ENCODE data around the gene NEK9. TPM values are rescaled to one million over a fixed set of nuclear protein-coding genes. Genes with fewer than 3 reads are reported as not detected.
A peak's percentile ranks its signal among the peaks of the same experiment; 100 is the strongest.

Gene NEK9
- total RNA-seq, 4 donors from 2014 or later, result 22.2 to 58.3 (median 34.3) TPM

DNA sequence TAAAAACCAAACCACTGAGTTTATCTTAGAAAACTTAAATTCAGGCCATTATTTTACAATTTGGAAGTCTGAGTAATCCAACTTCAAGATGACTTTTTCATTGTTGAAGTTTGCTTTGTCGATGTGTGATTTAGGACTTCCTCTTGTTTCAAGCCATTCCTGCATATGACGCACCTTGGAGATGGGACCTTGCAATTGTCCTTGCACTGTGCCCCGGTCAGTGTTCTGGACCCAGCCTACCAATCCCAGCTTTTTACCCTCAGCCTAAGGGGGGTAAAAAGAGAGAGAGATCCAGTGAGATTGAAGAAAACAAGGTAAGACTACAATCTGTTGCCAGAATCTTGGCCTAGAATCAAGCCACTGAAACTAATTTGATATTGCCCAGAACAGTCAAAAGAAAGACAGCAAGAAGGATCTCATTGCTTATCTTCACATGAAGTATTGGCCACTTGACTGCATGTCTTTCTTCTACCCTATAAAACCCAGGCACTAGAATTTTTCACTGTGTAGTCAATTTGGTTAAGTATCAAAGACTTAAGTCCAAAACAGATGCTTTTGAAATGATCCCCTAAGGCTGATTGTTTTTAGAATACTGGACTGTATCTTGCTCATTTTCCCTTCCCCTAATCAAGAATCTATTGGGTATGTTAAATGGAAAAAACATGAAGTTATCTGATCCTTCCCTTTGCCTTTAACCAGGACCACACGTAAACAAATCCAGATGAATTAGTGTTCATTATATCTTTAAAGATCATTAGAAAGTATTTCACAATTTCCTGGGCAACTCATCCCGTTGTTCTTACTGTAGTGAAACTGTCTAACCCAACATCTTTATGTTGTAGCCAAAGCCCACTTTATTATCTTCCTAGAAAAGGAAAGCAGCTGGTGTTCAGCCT lies 73.2 kb downstream of the NEK9 start:
- Histone ChIP-seq H3K4me3 (no peak overlapping the region), H3K36me3 (no peaks in the 10 kb centered on the region), H3K9me3 (no peaks in the 10 kb centered on the region), H3K27me3 (no peaks in the 10 kb centered on the region), H3K27ac (peak overlapping the region; percentile 25), H3K4me1 (peaks cover 39% of the 10 kb centered on the region)
- TF ChIP-seq POLR2AphosphoS5 (IDR thresholded peaks at IDR 0.05) (no peak), POLR2A (IDR thresholded peaks at IDR 0.05) (no peak), EP300 (IDR thresholded peaks at IDR 0.05) (no peak)
- TF ChIP-seq, protein P1, sequence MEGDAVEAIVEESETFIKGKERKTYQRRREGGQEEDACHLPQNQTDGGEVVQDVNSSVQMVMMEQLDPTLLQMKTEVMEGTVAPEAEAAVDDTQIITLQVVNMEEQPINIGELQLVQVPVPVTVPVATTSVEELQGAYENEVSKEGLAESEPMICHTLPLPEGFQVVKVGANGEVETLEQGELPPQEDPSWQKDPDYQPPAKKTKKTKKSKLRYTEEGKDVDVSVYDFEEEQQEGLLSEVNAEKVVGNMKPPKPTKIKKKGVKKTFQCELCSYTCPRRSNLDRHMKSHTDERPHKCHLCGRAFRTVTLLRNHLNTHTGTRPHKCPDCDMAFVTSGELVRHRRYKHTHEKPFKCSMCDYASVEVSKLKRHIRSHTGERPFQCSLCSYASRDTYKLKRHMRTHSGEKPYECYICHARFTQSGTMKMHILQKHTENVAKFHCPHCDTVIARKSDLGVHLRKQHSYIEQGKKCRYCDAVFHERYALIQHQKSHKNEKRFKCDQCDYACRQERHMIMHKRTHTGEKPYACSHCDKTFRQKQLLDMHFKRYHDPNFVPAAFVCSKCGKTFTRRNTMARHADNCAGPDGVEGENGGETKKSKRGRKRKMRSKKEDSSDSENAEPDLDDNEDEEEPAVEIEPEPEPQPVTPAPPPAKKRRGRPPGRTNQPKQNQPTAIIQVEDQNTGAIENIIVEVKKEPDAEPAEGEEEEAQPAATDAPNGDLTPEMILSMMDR (IDR thresholded peaks at IDR 0.05), result no peak
- DNase-seq (ENCODE audit: low spot score in 2 of 2), result no peak
- 60% methylated on average over 5 of the region's 5 CpGs for WGBS

DNA sequence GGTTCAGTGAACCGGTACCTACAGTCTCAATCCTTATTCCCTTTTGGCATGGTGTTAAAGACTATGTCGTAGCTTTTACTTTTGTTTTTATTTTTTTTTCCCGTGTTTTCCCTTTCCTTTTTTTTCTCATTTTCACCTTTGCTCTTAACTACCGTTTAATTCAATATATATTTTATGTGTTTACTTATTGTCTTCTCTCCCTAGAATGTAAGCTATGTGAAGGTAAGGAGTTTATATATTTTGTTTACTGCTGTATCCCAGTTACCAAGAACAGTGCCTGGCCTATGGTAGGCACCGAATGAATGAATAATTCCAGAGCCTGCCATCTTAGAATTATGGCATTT lies 75.3 kb downstream of the NEK9 start:
- Histone ChIP-seq H3K4me3 (peak overlapping the region; percentile 71), H3K27me3 (no peaks in the 10 kb centered on the region), H3K9me3 (no peaks in the 10 kb centered on the region), H3K27ac (peak overlapping the region; percentile 95), H3K4me1 (peaks cover 49% of the 10 kb centered on the region), H3K36me3 (no peaks in the 10 kb centered on the region)
- WGBS, result 32% methylated on average over 5 of the region's 5 CpGs
- TF ChIP-seq, protein P1 (IDR thresholded peaks at IDR 0.05), result no peak
- TF ChIP-seq POLR2A (IDR thresholded peaks at IDR 0.05), result no peak
- TF ChIP-seq EP300 (IDR thresholded peaks at IDR 0.05), result no peak
- TF ChIP-seq POLR2AphosphoS5 (IDR thresholded peaks at IDR 0.05), result no peak
- DNase-seq (ENCODE audit: low spot score in 2 of 2), result no peak

DNA sequence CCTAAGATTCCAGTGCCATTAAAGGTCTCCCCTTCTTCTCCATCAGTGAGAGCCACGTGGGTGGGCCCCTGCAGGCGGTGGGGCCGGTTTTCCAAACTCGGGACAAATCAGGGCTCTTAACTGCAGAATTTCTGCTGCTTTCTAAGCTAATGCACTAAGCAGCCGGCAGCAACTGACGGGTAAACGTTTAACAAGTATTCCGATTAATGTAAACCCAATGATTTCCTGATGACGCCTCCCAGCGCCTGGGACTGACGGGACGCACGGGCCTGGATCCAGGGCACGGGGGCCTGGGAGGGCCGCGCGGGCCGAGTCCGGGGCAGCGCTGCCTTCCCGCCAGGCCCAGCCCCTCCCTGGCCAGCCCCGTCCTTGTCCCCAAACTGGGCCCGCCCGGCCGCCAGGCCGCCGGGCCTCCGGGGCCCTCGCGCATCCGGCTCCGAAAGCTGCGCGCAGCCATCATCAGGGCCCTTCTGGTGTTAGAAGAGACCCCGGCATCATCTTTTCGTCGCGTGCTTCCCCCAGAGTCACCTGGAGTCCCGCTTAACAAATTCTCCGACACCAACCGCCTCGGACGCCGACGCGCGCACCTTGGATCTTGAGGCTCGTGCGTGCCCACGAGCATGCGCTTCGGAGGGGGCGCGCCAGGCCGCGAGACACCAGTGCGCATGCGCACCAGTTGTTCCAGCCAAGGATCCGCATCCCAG lies 75.8 kb downstream of the NEK9 start, which contains the start of gene MLH3:
MLH3 (minus strand) TSS at position 616 of the 704 bp plus-strand sequence. CDS start 1,812 bp downstream, outside the sequence.
- no peaks in the 10 kb centered on the region for H3K9me3 ChIP-seq
- peak within 1 kb of the TSS; percentile 71 for H3K4me3 ChIP-seq
- no peaks in the 10 kb centered on the region for H3K27me3 ChIP-seq
- TF ChIP-seq POLR2A (IDR thresholded peaks at IDR 0.05) (peak in 1 of 2 donors; percentile 59), POLR2AphosphoS5 (IDR thresholded peaks at IDR 0.05) (peak; percentile 4 to 25 (median 9))
- TF ChIP-seq, protein P1 (IDR thresholded peaks at IDR 0.05), result no peak
- 1% methylated on average over 54 of the region's 59 CpGs for WGBS
- peak in 1 of 2 donors; percentile 81 for DNase-seq (ENCODE audit: low spot score in 2 of 2)
- peak within 1 kb of the TSS; percentile 95 for H3K27ac ChIP-seq
- peaks cover 49% of the 10 kb centered on the region for H3K4me1 ChIP-seq
- H3K36me3 ChIP-seq, result no peaks in the 10 kb centered on the region

DNA sequence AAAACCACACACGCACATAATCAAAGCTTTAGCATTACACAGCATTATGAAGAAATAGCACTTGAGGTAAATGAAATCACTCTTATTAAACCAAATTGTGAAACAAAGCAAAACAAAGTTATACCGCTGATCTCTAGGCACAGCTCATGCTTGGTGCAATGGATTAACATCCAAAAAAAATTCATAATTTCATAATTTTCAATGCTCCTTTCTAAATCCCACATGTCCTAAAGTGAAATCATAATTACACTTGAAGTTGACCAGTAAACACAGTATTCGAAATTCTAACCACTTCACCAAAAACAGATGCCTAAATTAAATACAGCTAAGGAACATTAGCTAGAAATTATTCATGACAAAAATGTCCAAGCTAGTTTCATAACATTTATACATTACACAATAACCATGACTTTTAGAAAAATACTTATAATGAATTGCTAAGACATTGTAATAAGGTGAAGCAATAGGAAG lies 77.1 kb downstream of the NEK9 start:
- H3K4me3 ChIP-seq, result no peak overlapping the region
- TF ChIP-seq EP300 (IDR thresholded peaks at IDR 0.05) (no peak), POLR2AphosphoS5 (IDR thresholded peaks at IDR 0.05) (peak in 1 of 3 donors; percentile 82), POLR2A (IDR thresholded peaks at IDR 0.05) (no peak)
- TF ChIP-seq, protein P1 (IDR thresholded peaks at IDR 0.05), result no peak
- no peaks in the 10 kb centered on the region for H3K27me3 ChIP-seq
- H3K36me3 ChIP-seq, result no peaks in the 10 kb centered on the region
- H3K27ac ChIP-seq, result peak overlapping the region; percentile 95
- 67% methylated on average over 3 of the region's 3 CpGs for WGBS
- peaks cover 49% of the 10 kb centered on the region for H3K4me1 ChIP-seq
- DNase-seq (ENCODE audit: low spot score in 2 of 2), result no peak
- H3K9me3 ChIP-seq, result no peaks in the 10 kb centered on the region

DNA sequence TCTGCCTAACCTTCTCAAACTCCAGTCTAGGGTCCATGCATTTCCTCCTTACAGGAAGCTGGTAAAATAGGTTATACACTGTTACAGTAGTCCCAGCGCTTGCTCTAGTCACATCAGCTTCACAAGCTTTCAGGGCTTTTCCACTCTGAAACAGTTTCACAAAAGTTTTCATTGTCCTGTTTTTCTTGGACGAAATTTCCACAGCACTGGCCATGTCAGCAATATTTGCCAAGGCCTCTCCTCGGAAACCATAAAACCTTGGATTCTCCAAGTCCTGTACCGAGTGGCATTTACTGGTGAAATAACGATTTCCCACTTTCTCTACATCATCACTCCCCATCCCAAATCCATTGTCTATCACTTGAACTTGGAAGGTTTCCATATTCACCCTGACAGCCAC lies 77.7 kb downstream of the NEK9 start:
- H3K4me1 ChIP-seq, result peaks cover 49% of the 10 kb centered on the region
- no peaks in the 10 kb centered on the region for H3K36me3 ChIP-seq
- no peaks in the 10 kb centered on the region for H3K27me3 ChIP-seq
- H3K9me3 ChIP-seq, result no peaks in the 10 kb centered on the region
- TF ChIP-seq, protein P1 (IDR thresholded peaks at IDR 0.05), result no peak
- TF ChIP-seq POLR2A (IDR thresholded peaks at IDR 0.05) (no peak), EP300 (IDR thresholded peaks at IDR 0.05) (no peak)
- 45% methylated on average over 5 of the region's 5 CpGs for WGBS
- no peak overlapping the region for H3K4me3 ChIP-seq
- peak overlapping the region; percentile 86 for H3K27ac ChIP-seq
- DNase-seq (ENCODE audit: low spot score in 2 of 2), result no peak
